Stimulated activated naive CD8-positive, alpha-beta T cell treated with anti-CD3 and anti-CD28 coated beads, Interleukin-15, Interleukin-2, amounts not matched to agents 100 ng/mL and 50 ng/mL, for 24 hours (primary cell): ENCODE data around the gene CPEB4.

Experiments used
- H3K27ac Mint-ChIP-seq: one replicate; pipeline ENCODE4 v1.8.0; 2021; ENCODE audit warnings: mild to moderate bottlenecking, mixed read lengths
- H3K27me3 Mint-ChIP-seq: one replicate; pipeline ENCODE4 v1.8.0; 2021; ENCODE audit warnings: mixed read lengths
- H3K36me3 Mint-ChIP-seq: one replicate; pipeline ENCODE4 v1.8.0; 2021; ENCODE audit warnings: low read depth, mixed read lengths
- H3K4me1 Mint-ChIP-seq: one replicate; pipeline ENCODE4 v1.8.0; 2021; ENCODE audit warnings: low read depth, mixed read lengths
- H3K4me3 Mint-ChIP-seq: one replicate; pipeline ENCODE4 v1.8.0; 2021; ENCODE audit warnings: mild to moderate bottlenecking, mixed read lengths
- H3K9me3 Mint-ChIP-seq: one replicate; pipeline ENCODE4 v1.8.0; 2021; ENCODE audit warnings: mixed read lengths

The CPEB4 gene

GRCh38 chr5:173887610-173888472 is at the start of gene CPEB4:
Gene CPEB4, plus strand, starts transcription at chr5:173888349. Its CDS starts 1,385 bp downstream, at chr5:173889734.
- peaks cover 3% of the 10 kb centered on the region for H3K9me3 Mint-ChIP-seq
- H3K4me1 Mint-ChIP-seq: peaks cover 83% of the 10 kb centered on the region
- peak within 1 kb of the TSS; percentile 91 for H3K4me3 Mint-ChIP-seq
- H3K27ac Mint-ChIP-seq: peak within 1 kb of the TSS; percentile 98
- peaks cover 19% of the 10 kb centered on the region for H3K36me3 Mint-ChIP-seq
- H3K27me3 Mint-ChIP-seq: no peaks in the 10 kb centered on the region

- no peaks in the 10 kb centered on the region for H3K4me1 Mint-ChIP-seq
- no peak overlapping the region for H3K4me3 Mint-ChIP-seq
- H3K36me3 Mint-ChIP-seq: no peaks in the 10 kb centered on the region
- H3K27ac Mint-ChIP-seq: no peak overlapping the region
- no peaks in the 10 kb centered on the region for H3K27me3 Mint-ChIP-seq
- H3K9me3 Mint-ChIP-seq: no peaks in the 10 kb centered on the region
Observed at GRCh38 chr5:173839117-173839713, 48.9 kb upstream of the CPEB4 start.

GRCh38 chr5:173840111-173840983 is 47.8 kb upstream of the CPEB4 start:
- H3K27me3 Mint-ChIP-seq: no peaks in the 10 kb centered on the region

GRCh38 chr5:173841710-173842109 is 46.4 kb upstream of the CPEB4 start:
- H3K4me3 Mint-ChIP-seq: no peak overlapping the region
- no peaks in the 10 kb centered on the region for H3K27me3 Mint-ChIP-seq
- no peaks in the 10 kb centered on the region for H3K36me3 Mint-ChIP-seq
- no peak overlapping the region for H3K27ac Mint-ChIP-seq
- no peaks in the 10 kb centered on the region for H3K4me1 Mint-ChIP-seq
- H3K9me3 Mint-ChIP-seq: no peaks in the 10 kb centered on the region

More at GRCh38 chr5:173840111-173840983, 47.8 kb upstream of the CPEB4 start:
- Mint-ChIP-seq H3K27ac (no peak overlapping the region), H3K9me3 (no peaks in the 10 kb centered on the region), H3K4me1 (no peaks in the 10 kb centered on the region), H3K36me3 (no peaks in the 10 kb centered on the region), H3K4me3 (no peak overlapping the region)

- no peaks in the 10 kb centered on the region for H3K36me3 Mint-ChIP-seq
- no peak overlapping the region for H3K4me3 Mint-ChIP-seq
- H3K4me1 Mint-ChIP-seq: no peaks in the 10 kb centered on the region
- H3K27ac Mint-ChIP-seq: no peak overlapping the region
- no peaks in the 10 kb centered on the region for H3K27me3 Mint-ChIP-seq
- peaks cover 4% of the 10 kb centered on the region for H3K9me3 Mint-ChIP-seq
Observed at GRCh38 chr5:173843794-173844193, 44.4 kb upstream of the CPEB4 start.

- Mint-ChIP-seq H3K9me3 (peaks cover 8% of the 10 kb centered on the region), H3K4me3 (no peak overlapping the region), H3K27ac (no peak overlapping the region), H3K4me1 (no peaks in the 10 kb centered on the region), H3K27me3 (no peaks in the 10 kb centered on the region), H3K36me3 (no peaks in the 10 kb centered on the region)
Observed at GRCh38 chr5:173845321-173845720, 42.8 kb upstream of the CPEB4 start.

- H3K9me3 Mint-ChIP-seq: peaks cover 8% of the 10 kb centered on the region
- no peaks in the 10 kb centered on the region for H3K36me3 Mint-ChIP-seq
- H3K4me1 Mint-ChIP-seq: no peaks in the 10 kb centered on the region
- no peaks in the 10 kb centered on the region for H3K27me3 Mint-ChIP-seq
- H3K4me3 Mint-ChIP-seq: no peak overlapping the region
- H3K27ac Mint-ChIP-seq: no peak overlapping the region
Observed at GRCh38 chr5:173846929-173847501, 41.1 kb upstream of the CPEB4 start.

- Mint-ChIP-seq H3K4me3 (no peak overlapping the region), H3K4me1 (peaks cover 8% of the 10 kb centered on the region), H3K27ac (no peak overlapping the region), H3K9me3 (peaks cover 8% of the 10 kb centered on the region), H3K36me3 (no peaks in the 10 kb centered on the region), H3K27me3 (peaks cover 6% of the 10 kb centered on the region)
Observed at GRCh38 chr5:173848986-173849596, 39.1 kb upstream of the CPEB4 start.

- H3K4me1 Mint-ChIP-seq: peaks cover 13% of the 10 kb centered on the region
- H3K36me3 Mint-ChIP-seq: no peaks in the 10 kb centered on the region
- peaks cover 6% of the 10 kb centered on the region for H3K27me3 Mint-ChIP-seq
- no peak overlapping the region for H3K27ac Mint-ChIP-seq
- H3K9me3 Mint-ChIP-seq: peaks cover 8% of the 10 kb centered on the region
- no peak overlapping the region for H3K4me3 Mint-ChIP-seq
Observed at GRCh38 chr5:173849908-173850307, 38.2 kb upstream of the CPEB4 start.

- Mint-ChIP-seq H3K4me3 (no peak overlapping the region), H3K27me3 (peaks cover 6% of the 10 kb centered on the region), H3K36me3 (no peaks in the 10 kb centered on the region), H3K27ac (peak overlapping the region; percentile 5), H3K4me1 (peaks cover 17% of the 10 kb centered on the region), H3K9me3 (peaks cover 8% of the 10 kb centered on the region)
Observed at GRCh38 chr5:173850659-173851058, 37.5 kb upstream of the CPEB4 start.

GRCh38 chr5:173851595-173852243 is 36.4 kb upstream of the CPEB4 start:
- H3K9me3 Mint-ChIP-seq: peaks cover 8% of the 10 kb centered on the region
- H3K36me3 Mint-ChIP-seq: no peaks in the 10 kb centered on the region
- H3K4me1 Mint-ChIP-seq: peaks cover 17% of the 10 kb centered on the region
- no peak overlapping the region for H3K27ac Mint-ChIP-seq
- peaks cover 6% of the 10 kb centered on the region for H3K27me3 Mint-ChIP-seq
- no peak overlapping the region for H3K4me3 Mint-ChIP-seq

GRCh38 chr5:173852790-173853359 is 35.3 kb upstream of the CPEB4 start:
- Mint-ChIP-seq H3K36me3 (no peaks in the 10 kb centered on the region), H3K4me1 (peaks cover 17% of the 10 kb centered on the region), H3K27ac (no peak overlapping the region), H3K9me3 (peaks cover 8% of the 10 kb centered on the region), H3K27me3 (peaks cover 6% of the 10 kb centered on the region), H3K4me3 (no peak overlapping the region)

GRCh38 chr5:173853370-173854131 is 34.6 kb upstream of the CPEB4 start:
- no peak overlapping the region for H3K27ac Mint-ChIP-seq
- H3K4me1 Mint-ChIP-seq: peaks cover 17% of the 10 kb centered on the region
- H3K27me3 Mint-ChIP-seq: peaks cover 6% of the 10 kb centered on the region
- no peak overlapping the region for H3K4me3 Mint-ChIP-seq
- H3K36me3 Mint-ChIP-seq: no peaks in the 10 kb centered on the region
- H3K9me3 Mint-ChIP-seq: peaks cover 4% of the 10 kb centered on the region
